Central memory CD8-positive, alpha-beta T cell (primary cell): ENCODE data around the gene RPS6KA5.

Experiments used
- ATAC-seq: fragments of 150-1000 bp; cut with Tn5 transposase; replicated peaks from 2 replicates; pipeline ENCODE4 v1.10.0; 2022; ENCODE audit warnings: mild to moderate bottlenecking, moderate FRiP score, moderate number of reproducible peaks; ENCODE audit not compliant: poor library complexity, severe bottlenecking; ENCODE audit errors: extremely low read depth
- DNase-seq, 2 donors: peaks; one replicate each; pipeline ENCODE4 v3.0.0; 2021; ENCODE audit warnings: low spot score in 2 of 2
- H3K27ac Mint-ChIP-seq: one replicate; pipeline ENCODE4 v1.8.0; 2022; ENCODE audit warnings: low read depth, mild to moderate bottlenecking, moderate library complexity, mixed read lengths
- H3K27me3 Mint-ChIP-seq: one replicate; pipeline ENCODE4 v1.8.0; 2022; ENCODE audit warnings: mixed read lengths
- H3K36me3 Mint-ChIP-seq: one replicate; pipeline ENCODE4 v1.8.0; 2022; ENCODE audit warnings: mild to moderate bottlenecking, moderate library complexity, mixed read lengths; ENCODE audit not compliant: insufficient read depth
- H3K4me1 Mint-ChIP-seq: one replicate; pipeline ENCODE4 v1.8.0; 2022; ENCODE audit warnings: mixed read lengths
- H3K4me3 Mint-ChIP-seq: one replicate; pipeline ENCODE4 v1.8.0; 2022; ENCODE audit warnings: mild to moderate bottlenecking, moderate library complexity, mixed read lengths
- H3K9me3 Mint-ChIP-seq: one replicate; pipeline ENCODE4 v1.8.0; 2022; ENCODE audit warnings: mixed read lengths

Gene RPS6KA5

GRCh38 chr14:90892970-90893369 is 167.5 kb downstream of the RPS6KA5 start:
- Mint-ChIP-seq H3K36me3 (peaks cover 25% of the 10 kb centered on the region), H3K9me3 (no peaks in the 10 kb centered on the region), H3K27ac (no peak overlapping the region), H3K27me3 (no peaks in the 10 kb centered on the region), H3K4me1 (no peaks in the 10 kb centered on the region), H3K4me3 (no peak overlapping the region)
- ATAC-seq (no peak), DNase-seq (no peak)

DNA sequence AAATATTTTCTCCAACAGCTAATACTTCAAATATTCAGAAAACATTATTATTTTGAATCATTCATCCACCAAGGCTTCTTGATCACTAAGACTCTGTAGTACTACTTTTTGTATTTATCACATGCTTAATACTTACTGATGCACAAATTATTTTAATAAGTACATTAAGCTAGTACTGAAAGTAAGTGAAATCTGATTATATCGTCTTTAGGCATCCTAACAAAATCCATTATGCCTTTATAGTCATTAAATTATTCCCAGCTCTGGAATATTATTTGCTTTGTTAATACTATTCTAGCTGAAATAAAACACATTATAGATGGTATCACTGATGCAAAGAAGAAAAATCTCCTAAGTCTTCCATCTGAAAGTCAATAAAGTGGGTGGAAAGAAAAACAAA is 169.1 kb downstream of the RPS6KA5 start:
- no peaks in the 10 kb centered on the region for H3K27me3 Mint-ChIP-seq
- ATAC-seq (no peak), DNase-seq (no peak)
- H3K9me3 Mint-ChIP-seq = no peaks in the 10 kb centered on the region
- H3K4me3 Mint-ChIP-seq = no peak overlapping the region
- peaks cover 15% of the 10 kb centered on the region for H3K36me3 Mint-ChIP-seq
- no peaks in the 10 kb centered on the region for H3K4me1 Mint-ChIP-seq
- no peak overlapping the region for H3K27ac Mint-ChIP-seq

- Mint-ChIP-seq H3K27ac (no peak overlapping the region), H3K27me3 (no peaks in the 10 kb centered on the region), H3K4me1 (no peaks in the 10 kb centered on the region), H3K4me3 (no peak overlapping the region), H3K36me3 (peaks cover 13% of the 10 kb centered on the region), H3K9me3 (no peaks in the 10 kb centered on the region)
- DNase-seq = no peak
- no peak for ATAC-seq
Observed at GRCh38 chr14:90890322-90891020, 170.0 kb downstream of the RPS6KA5 start.

GRCh38 chr14:90886297-90886815 is 174.1 kb downstream of the RPS6KA5 start:
- no peak for DNase-seq
- no peak for ATAC-seq
- peaks cover 9% of the 10 kb centered on the region for H3K9me3 Mint-ChIP-seq
- H3K36me3 Mint-ChIP-seq = peaks cover 15% of the 10 kb centered on the region
- no peak overlapping the region for H3K27ac Mint-ChIP-seq
- no peaks in the 10 kb centered on the region for H3K27me3 Mint-ChIP-seq
- no peak overlapping the region for H3K4me3 Mint-ChIP-seq
- H3K4me1 Mint-ChIP-seq = no peaks in the 10 kb centered on the region

DNA sequence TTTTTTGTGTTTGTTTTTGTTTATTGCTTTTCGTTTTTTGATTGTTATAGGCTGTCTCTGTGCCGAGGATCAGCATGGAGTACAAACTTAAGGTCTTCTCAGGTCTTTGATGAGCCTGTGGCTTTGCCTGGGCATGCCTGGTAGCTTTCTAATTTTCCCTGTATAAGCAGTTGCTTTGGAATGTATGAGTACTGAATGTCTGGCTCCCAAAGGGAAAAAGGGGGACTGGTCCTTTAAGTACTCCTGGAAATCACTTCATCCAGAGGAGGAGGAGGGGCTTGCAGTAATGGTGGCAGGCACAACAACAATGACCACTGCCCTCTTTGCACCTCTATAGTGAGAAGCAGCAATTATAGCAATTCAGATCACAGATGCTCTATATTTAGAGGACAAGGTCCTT is 176.7 kb downstream of the RPS6KA5 start:
- H3K9me3 Mint-ChIP-seq = peaks cover 9% of the 10 kb centered on the region
- H3K27me3 Mint-ChIP-seq = no peaks in the 10 kb centered on the region
- no peaks in the 10 kb centered on the region for H3K4me1 Mint-ChIP-seq
- H3K36me3 Mint-ChIP-seq = peaks cover 14% of the 10 kb centered on the region
- H3K4me3 Mint-ChIP-seq = no peak overlapping the region
- ATAC-seq = no peak
- H3K27ac Mint-ChIP-seq = no peak overlapping the region
- DNase-seq = no peak

DNA sequence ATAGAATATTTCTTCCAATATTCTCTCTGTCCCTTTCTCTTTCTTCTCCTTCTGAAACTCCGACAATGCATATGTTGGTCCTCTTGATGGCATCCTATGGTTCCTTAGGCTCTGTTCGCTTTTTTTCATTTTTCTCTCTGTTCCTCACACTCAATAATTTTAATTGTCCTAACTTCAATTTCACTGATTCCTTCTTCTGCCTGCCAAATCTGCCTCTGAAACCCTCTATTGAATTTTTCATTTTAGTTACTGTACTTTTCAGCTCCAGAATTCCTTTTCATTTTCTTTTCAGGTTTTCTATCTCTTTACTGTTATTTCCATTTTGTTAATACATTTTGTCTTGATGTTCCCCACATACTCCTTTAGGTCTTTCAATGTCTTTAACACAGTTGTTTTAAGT is 177.2 kb downstream of the RPS6KA5 start:
- no peak for DNase-seq
- Mint-ChIP-seq H3K36me3 (peaks cover 12% of the 10 kb centered on the region), H3K9me3 (peaks cover 9% of the 10 kb centered on the region), H3K4me3 (no peak overlapping the region), H3K27ac (peak overlapping the region; percentile 22), H3K4me1 (no peaks in the 10 kb centered on the region), H3K27me3 (no peaks in the 10 kb centered on the region)
- no peak for ATAC-seq

GRCh38 chr14:90880282-90880681 is 180.2 kb downstream of the RPS6KA5 start:
- peaks cover 9% of the 10 kb centered on the region for H3K9me3 Mint-ChIP-seq
- no peaks in the 10 kb centered on the region for H3K27me3 Mint-ChIP-seq
- no peaks in the 10 kb centered on the region for H3K4me1 Mint-ChIP-seq
- ATAC-seq = no peak
- no peak overlapping the region for H3K27ac Mint-ChIP-seq
- H3K4me3 Mint-ChIP-seq = no peak overlapping the region
- no peak for DNase-seq
- H3K36me3 Mint-ChIP-seq = peaks cover 14% of the 10 kb centered on the region

GRCh38 chr14:90874599-90874998 is 185.8 kb downstream of the RPS6KA5 start:
- H3K36me3 Mint-ChIP-seq = peaks cover 20% of the 10 kb centered on the region
- H3K4me3 Mint-ChIP-seq = no peak overlapping the region
- no peaks in the 10 kb centered on the region for H3K9me3 Mint-ChIP-seq
- DNase-seq (no peak), ATAC-seq (no peak)
- no peaks in the 10 kb centered on the region for H3K27me3 Mint-ChIP-seq
- no peaks in the 10 kb centered on the region for H3K4me1 Mint-ChIP-seq
- no peak overlapping the region for H3K27ac Mint-ChIP-seq

DNA sequence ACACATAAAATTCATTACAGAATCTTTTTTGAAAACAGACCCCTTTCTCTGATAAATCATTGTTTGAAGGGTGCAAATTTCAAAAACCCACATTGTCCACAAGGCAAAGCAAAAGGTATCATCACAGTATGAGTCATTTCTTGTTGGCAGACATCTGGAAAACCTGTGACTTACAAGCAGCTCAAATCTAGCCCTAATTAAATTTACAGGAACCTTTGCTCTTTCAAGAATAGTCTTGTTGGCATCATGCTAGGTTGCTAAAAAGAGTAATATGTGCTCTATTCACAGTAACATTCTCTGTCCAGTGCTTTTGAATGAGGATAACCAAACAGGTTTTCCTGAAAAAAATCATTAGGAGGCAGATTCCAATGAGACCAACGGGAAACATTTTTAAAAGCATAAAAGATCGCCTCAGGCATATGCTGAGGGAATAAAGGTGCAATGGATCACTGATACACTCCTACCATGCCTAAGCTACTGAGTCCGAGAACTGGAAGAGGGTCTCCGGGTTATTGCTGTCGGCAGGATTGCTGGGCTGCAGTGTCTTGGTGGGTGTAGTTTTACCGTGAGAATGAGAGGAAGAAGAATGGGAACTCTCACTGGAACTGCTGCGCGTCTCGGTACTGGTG is 188.7 kb downstream of the RPS6KA5 start:
- H3K27me3 Mint-ChIP-seq = no peaks in the 10 kb centered on the region
- H3K9me3 Mint-ChIP-seq = no peaks in the 10 kb centered on the region
- H3K4me1 Mint-ChIP-seq = no peaks in the 10 kb centered on the region
- H3K36me3 Mint-ChIP-seq = peaks cover 22% of the 10 kb centered on the region
- H3K4me3 Mint-ChIP-seq = no peak overlapping the region
- no peak for ATAC-seq
- no peak overlapping the region for H3K27ac Mint-ChIP-seq
- DNase-seq = no peak

- no peak for ATAC-seq
- DNase-seq = no peak
- Mint-ChIP-seq H3K4me3 (no peak overlapping the region), H3K9me3 (no peaks in the 10 kb centered on the region), H3K27ac (no peak overlapping the region), H3K27me3 (no peaks in the 10 kb centered on the region), H3K4me1 (no peaks in the 10 kb centered on the region), H3K36me3 (peaks cover 22% of the 10 kb centered on the region)
Observed at GRCh38 chr14:90870950-90871604, 189.4 kb downstream of the RPS6KA5 start.

- H3K9me3 Mint-ChIP-seq = no peaks in the 10 kb centered on the region
- DNase-seq = no peak
- no peak for ATAC-seq
- H3K4me1 Mint-ChIP-seq = no peaks in the 10 kb centered on the region
- peaks cover 8% of the 10 kb centered on the region for H3K36me3 Mint-ChIP-seq
- no peak overlapping the region for H3K4me3 Mint-ChIP-seq
- H3K27me3 Mint-ChIP-seq = no peaks in the 10 kb centered on the region
- no peak overlapping the region for H3K27ac Mint-ChIP-seq
Observed at GRCh38 chr14:90867501-90867900, 192.9 kb downstream of the RPS6KA5 start.

DNA sequence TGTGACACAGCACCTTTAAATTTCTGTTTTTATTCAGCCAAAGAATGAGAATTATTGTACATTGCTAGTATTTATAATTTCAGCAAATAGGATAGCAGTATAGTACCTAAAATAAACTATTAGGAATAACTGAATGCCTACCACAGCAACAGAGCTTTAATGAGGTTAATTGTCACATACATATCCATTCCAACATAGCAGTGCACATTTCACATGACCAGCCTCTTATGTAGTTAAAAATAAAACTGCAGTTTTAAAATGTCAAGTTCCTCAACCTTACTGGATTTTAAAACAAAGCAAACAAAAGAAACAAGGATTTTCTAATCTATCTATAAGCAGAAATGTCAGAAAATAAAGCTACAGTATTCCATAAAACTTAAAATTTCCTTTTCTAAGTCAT is 193.6 kb downstream of the RPS6KA5 start:
- Mint-ChIP-seq H3K4me3 (no peak overlapping the region), H3K27me3 (no peaks in the 10 kb centered on the region), H3K27ac (no peak overlapping the region), H3K4me1 (no peaks in the 10 kb centered on the region), H3K36me3 (peaks cover 7% of the 10 kb centered on the region), H3K9me3 (no peaks in the 10 kb centered on the region)
- DNase-seq (no peak), ATAC-seq (no peak)

DNA sequence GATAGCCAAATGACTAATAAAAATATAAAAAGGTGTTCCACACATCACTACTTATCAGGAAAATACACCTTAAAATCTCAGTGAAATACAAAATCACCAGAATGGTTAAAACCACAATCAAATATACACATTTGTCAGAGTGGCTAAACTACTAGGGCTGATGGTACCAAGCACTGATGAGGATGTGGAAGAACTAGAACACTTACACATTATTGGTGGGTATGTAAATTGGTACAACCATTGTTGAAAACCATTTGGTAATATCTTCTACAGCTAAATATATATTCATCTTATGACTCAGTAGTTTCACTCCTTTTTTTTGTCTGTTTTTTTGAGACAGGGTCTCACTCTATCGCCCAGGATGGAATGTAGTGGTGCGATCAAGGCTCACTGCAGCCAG is 195.7 kb downstream of the RPS6KA5 start:
- no peak for ATAC-seq
- H3K27me3 Mint-ChIP-seq = no peaks in the 10 kb centered on the region

More for the DNA sequence above, 195.7 kb downstream of the RPS6KA5 start:
- Mint-ChIP-seq H3K36me3 (peaks cover 5% of the 10 kb centered on the region), H3K9me3 (no peaks in the 10 kb centered on the region), H3K4me1 (no peaks in the 10 kb centered on the region), H3K4me3 (no peak overlapping the region), H3K27ac (no peak overlapping the region)
- no peak for DNase-seq
